GM08714 (cell line): Measurements from ENCODE around the gene DENND2D.

ENCODE experiments used
- H3K4me3 ChIP-seq: fragments of 200-500 bp; sonication (Bioruptor generic); 2 replicates; pipeline ENCODE4 v1.5.1; 2014; ENCODE audit warnings: mild to moderate bottlenecking, low read length, inconsistent platforms
- ZNF274 ChIP-seq: IDR thresholded peaks from 2 replicates; pipeline ENCODE4 v1.6.1; 2012; ENCODE audit warnings: mild to moderate bottlenecking, low read depth, low read length

The DENND2D gene

GRCh38 chr1:111183308-111184069, 17.0 kb downstream of the DENND2D start:
- no peak overlapping the region for H3K4me3 ChIP-seq
- TF ChIP-seq ZNF274: no peak

DNA sequence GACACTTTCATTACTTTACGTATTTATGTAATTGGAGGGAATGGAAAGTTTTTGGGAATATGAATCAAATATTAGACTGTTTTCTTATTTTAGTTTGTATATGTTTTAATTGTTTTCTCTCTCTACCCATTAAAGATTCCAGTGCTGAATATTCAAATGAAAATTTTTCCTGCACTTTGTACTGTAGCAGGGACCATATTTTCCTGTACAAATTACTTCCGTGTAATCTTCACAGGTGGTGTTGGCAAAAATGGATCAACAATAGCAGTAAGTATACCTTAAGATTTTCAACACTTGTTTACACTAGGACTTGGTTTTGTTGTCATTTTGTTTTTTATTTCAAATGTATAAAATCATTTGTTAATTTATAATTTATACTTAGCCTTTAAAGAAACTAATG, 18.4 kb downstream of the DENND2D start:
- no peak overlapping the region for H3K4me3 ChIP-seq
- TF ChIP-seq ZNF274: no peak

DNA sequence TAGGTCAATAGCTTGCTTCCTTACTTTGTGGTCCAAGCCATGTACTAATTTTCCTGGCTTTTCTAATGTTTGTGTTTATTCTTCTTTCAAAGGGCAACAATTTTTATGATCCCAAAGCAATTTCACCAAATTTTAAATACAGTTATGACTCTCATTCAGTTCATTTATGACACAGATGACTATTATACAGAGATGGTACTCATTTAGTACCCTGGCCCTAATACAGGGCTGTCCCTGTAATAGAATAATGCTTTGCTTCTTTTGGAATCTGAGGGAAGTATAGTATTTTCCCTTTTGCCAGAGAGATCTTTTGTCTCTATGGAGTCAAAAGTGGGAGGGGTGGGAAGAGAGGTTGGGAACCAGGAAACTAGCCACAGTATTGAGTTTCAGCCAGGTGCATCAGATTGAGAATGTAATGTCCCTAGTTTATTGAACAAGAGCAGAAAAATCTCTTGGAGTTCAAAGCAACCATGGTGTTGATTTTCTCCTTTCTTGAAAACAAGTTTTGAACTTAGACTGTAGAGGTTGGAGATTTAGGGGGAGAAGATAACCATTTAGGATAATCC, 20.4 kb downstream of the DENND2D start:
- no peak overlapping the region for H3K4me3 ChIP-seq
- no peak for TF ChIP-seq ZNF274

- H3K4me3 ChIP-seq: no peak overlapping the region
- no peak for TF ChIP-seq ZNF274
Observed at GRCh38 chr1:111176678-111177077, 23.8 kb downstream of the DENND2D start.

- no peak for TF ChIP-seq ZNF274
- H3K4me3 ChIP-seq: no peak overlapping the region
Observed at GRCh38 chr1:111175349-111175748, 25.1 kb downstream of the DENND2D start.

- H3K4me3 ChIP-seq: no peak overlapping the region
- no peak for TF ChIP-seq ZNF274
Observed at GRCh38 chr1:111174070-111174469, 26.4 kb downstream of the DENND2D start.

DNA sequence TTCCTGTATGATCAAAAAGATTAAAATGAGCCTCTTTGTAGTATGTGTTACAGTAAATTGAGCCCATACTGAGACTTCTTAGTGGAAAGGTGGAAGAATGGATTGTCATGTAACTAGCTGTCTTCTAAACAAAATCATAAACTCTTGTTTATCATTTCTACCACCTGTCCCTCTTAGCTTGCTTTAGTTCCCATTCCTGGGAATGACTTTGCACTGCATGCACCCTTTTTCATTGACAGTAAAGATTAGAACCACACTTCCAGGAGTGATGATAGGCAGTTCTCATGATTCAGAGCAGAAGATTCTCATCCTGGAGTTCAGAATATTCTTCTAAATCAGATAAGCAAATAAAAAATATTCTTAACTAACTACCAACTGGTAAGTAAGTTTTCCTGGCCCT, 28.0 kb downstream of the DENND2D start:
- H3K4me3 ChIP-seq: no peak overlapping the region
- TF ChIP-seq ZNF274: no peak

DNA sequence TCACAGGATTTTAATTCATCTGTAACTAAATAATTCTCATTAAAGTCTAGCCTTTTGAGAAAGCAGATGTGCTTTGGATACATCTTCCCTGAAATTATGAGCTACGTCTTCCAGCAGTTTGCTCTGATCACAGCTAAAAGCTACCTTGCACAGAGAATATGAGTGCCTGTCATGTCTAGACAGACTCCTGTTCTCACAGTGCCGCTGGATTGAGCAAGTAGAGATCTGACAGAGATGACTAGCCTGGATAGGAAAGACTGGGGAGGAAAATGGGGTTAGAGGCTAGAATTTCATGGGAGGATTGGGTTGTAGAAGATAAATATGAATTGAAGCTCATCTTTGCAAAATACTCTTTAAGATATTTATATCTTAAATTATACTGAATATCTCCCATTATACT, 36.3 kb downstream of the DENND2D start:
- TF ChIP-seq ZNF274: no peak
- H3K4me3 ChIP-seq: no peak overlapping the region

GRCh38 chr1:111163363-111163762, 37.1 kb downstream of the DENND2D start:
- H3K4me3 ChIP-seq: no peak overlapping the region
- TF ChIP-seq ZNF274: no peak

- TF ChIP-seq ZNF274: no peak
- no peak overlapping the region for H3K4me3 ChIP-seq
Observed at GRCh38 chr1:111162488-111162880, 38.0 kb downstream of the DENND2D start.

DNA sequence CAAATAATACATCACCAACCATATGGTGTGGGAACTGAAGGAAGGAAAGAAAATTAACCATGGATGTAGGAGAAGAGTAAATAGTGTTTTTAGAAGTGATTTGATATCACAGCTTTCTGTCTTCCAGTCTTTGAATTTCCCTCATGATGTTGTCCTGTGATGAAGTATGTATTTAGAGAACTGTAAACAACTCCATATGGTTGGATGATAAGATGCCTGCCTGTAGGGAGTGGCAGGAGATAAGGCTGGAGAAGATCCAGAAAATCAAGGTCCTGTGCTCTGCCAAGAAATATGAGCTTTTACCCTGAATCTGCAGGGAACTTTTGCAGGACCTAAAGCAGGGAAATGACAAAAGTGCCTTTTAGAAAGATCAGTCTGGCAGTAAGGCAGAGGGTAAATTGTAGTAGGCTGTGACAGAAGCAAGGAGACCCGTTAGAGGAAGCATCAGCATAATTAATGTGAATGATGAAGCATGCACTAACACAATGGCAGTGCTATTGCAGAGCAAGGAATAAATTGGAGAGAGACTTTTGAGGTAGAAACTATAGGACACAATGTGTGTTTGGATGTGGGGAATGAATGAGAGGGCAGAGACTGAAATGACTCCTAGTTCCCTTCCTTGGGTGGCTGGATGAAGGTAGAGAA, 38.5 kb downstream of the DENND2D start:
- TF ChIP-seq ZNF274: no peak
- H3K4me3 ChIP-seq: no peak overlapping the region

DNA sequence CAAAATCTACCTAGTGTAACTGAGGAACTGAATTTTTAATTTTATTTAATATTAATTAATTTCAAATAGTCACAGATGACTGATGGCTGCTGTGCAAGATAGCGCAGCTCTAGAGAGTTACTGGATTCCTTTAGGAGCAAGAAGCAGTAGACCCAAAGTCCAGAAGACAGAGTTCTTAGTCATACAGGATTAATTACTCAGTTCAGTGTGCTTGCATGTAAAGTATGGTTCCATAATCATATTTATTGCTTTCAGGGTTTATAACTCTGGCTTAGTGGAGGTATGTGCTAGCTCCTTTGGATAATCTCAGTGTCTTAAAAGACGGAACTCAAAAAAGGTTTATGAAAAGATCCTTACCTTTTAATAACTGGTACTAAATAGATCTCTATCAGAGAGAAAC, 43.0 kb downstream of the DENND2D start:
- no peak for TF ChIP-seq ZNF274
- H3K4me3 ChIP-seq: no peak overlapping the region

GRCh38 chr1:111154021-111154999, 46.1 kb downstream of the DENND2D start:
- TF ChIP-seq ZNF274: no peak
- no peak overlapping the region for H3K4me3 ChIP-seq

GRCh38 chr1:111151838-111152237, 48.6 kb downstream of the DENND2D start:
- H3K4me3 ChIP-seq: no peak overlapping the region
- TF ChIP-seq ZNF274: no peak
